ENCODE data around the gene KCNQ5.

The KCNQ5 gene

DNA sequence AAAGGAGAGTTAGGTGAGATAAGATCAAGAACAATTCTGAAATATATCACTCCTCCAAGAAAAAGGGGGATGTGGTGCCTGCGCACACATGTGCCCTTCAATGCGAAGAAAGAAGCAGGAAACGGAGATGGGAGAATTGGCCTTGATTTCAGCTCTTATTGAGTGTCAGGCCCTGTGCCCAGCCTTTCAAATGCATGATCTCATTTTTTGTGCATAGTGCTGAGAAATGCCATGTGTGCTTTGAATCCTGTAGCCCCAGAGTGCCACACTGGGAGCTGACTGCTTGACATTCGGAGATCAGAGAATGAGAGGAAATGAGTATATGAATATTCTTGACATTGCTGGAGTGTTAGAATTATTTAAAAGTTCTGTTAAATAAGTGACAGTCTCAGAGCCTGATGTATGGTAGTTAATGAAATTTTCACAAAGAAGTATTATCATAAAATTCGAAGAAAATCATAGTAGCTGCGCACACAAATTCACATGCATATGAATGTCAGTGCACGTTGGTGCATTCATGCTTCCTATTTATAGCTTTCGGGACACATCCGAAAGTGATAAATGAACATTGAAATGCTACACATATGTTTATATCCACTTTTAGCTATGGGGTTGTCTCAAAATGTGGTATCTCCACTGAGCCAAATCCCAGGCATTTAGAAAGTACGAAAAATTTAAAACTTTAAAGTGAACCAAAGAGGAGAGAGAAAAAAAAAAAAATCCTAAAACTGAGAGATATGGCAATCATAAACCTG, 172.0 kb downstream of the KCNQ5 start:
- no peak for DNase-seq (ENCODE audit: low spot score)

DNA sequence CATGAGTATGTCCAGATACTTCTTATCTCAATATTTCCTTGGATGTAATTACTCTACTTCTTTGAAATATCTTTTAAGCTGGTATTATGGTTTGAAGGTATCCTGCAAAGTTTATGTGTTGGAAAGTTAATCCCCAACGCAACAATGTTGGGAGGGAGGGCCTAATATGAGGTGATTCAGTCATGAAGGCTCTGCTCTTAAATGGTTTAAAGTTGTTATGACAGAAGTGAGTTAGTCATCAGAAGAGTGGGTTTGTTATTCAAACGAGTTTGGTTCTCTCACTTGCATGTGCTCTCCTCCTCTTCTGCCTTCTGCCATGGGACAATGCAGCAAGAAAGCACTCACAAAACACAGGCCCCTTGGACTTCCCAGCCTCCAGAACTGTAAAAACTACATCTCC, 176.3 kb downstream of the KCNQ5 start:
- DNase-seq (ENCODE audit: low spot score): peak; percentile 22

DNA sequence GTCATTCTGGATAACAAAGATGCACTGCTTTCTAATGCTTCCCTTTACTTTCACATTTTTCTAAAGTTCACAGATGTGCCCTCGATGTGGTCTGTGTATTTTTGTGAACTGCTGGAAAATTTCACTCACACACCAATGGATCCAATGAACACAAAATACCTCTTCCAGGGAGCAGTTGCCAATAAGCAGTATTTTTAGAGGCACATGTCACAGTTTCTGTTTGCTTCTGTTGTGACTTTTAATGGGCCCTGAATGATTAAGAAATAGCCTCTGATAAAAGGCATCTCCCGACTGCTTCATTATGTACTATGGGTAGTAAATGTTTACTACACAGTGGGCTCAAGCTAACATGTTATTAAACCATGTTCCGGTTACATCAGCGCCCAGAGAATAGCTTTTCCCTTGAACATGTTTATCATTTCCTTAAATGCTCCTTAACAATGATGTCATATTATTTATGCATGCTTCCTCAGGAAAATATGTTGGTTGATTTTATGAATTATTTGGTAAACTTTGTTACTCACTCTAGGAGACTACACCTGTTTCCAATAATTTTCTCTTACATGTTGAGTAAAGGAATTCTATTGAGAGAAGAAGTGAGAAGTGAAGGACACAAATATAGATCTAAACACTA, 188.0 kb downstream of the KCNQ5 start:
- no peak for DNase-seq (ENCODE audit: low spot score)

DNA sequence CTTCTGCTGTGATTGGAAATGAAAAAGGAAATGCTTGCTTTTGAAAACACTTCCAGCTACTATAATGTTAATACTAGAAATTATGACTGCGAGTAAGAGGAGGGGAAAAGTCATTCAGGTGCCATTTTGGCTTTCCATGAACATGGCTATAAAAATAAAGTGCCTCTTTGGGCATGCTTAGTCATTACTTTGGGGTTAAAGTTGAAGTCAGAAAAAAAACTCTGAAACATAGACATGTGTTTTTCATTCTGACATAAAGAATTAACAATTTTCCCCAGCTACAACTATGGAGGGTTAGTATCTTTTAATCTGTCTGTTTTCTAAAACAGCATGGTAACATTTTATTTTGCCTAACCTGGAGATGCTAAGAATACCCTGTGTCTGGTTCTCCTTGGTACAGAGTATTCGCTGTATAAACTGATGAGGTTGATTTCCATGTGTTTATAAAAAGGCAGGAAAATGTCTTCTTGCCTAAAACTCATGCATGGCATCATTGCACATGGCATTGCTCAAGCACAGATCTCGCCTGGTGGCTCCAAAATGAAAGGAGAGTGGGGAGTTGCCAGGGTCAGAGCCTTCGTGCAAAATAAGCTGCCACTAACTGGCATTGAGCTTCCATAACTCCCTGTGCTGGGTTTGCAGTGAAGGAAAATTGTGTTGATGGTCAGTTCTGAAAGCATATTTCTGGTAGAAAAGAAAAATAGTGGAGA, 188.9 kb downstream of the KCNQ5 start:
- DNase-seq (ENCODE audit: low spot score): no peak

DNA sequence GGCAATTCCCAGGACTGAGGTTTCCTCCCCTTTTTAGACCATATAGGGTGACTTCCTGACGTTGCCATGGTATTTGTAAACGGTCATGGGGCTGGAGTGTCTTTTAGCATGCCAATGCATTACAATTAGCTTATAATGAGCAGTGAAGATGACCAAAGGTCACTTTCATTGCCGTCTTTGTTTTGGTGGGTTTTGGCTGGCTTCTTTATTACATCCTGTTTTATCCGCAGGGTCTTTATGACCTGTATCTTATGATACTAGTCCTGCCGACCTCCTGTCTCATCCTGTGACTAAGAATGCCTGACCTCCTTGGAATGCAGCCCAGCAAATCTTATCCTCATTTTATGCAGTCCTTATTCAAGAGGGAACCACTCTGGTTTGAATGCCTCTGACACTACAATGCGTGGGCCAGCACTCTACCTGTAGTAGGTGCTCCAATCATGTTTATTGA, 190.1 kb downstream of the KCNQ5 start:
- no peak for DNase-seq (ENCODE audit: low spot score)

DNA sequence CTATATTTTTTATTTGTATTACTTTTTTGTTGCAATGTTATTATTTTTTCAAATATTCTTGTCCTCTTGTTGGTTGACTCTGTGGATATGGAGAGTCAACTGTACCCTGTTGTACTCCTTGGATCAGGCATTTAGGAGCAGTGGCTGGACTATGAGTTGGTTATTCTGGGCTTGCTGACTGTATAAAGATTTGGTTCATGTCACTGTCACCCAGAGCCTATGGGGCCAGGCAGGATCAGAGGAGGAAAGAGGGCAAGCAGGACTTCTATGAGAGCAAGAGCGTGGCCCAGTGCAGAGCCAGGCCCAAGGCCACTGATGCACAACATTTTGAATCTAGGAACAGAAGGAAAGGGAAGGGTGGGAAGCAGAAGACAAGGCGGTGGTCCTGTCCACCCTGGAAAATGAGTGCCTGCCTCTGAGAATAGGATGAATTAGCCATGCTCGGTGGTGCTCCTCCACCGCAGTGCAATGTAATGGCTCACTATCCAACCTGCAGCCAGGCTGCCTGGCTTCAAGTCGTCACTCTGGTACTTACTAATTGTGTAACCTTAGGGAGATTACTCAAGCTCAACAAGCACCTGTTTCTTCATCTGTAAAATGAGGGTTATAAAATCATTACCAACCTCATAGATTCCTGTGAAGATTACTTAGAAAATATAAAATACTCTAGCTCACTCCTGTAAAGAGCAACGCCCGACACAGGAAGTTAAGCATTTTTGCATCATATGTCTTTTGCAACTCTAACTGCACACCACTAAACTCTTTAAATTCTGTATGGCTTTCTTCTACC, 192.1 kb downstream of the KCNQ5 start:
- DNase-seq (ENCODE audit: low spot score): no peak

DNA sequence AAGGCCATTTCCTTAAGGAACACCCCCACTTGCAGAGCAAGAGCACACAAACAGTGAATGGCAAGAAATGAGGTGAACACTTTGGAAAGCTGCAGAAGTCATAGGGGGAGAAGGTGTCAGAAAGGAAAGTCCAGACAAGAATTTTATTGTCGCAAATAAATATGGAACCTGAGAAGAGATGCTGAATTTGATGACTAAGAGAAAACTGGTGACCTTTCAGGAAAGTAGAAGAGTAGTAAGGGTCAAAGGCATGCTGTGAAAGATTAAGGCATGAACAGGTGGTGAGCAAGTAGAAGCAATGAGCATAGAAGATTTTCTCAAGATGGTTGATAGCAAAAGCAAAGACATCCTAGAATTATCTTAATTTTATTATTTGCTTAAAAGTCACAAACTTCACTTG, 194.2 kb downstream of the KCNQ5 start:
- DNase-seq (ENCODE audit: low spot score): no peak

DNA sequence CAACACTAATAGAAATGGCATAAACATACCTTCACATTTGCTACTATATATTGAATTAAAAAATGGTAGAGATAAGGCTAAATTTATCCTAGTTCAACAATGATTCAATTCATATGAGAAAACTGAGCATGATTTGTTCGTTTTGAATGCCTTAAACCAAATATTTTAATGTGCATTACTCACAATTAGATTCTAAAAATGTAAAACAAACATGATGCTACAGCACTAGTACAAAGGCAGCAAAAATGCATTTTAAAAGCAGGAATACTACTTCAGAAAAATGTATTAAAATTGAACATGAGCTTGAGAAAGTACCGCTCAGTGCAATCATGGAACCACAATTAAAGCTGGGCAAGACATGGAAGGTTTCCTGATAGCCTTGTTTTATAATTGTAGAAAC, 195.3 kb downstream of the KCNQ5 start:
- no peak for DNase-seq (ENCODE audit: low spot score)

DNA sequence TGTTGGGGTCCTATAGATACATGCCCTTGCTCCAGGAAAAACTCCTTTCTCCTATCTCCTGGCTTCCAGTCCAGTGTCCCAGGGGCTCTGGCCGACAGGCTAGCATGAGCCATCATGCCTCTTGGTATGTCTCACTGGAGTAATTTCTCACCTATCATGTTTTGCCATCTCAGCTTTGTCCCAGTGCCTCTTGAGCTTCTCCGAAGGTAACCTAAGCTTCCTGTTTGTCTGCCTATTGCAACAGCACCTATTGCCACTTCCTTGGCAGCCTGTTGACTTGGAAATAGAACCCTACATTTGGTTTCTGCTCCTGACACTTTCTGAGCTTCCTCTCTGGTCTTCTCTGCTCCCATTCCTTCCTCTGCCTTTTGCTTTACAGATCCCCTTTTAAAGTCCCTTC, 197.7 kb downstream of the KCNQ5 start:
- DNase-seq (ENCODE audit: low spot score): no peak

DNA sequence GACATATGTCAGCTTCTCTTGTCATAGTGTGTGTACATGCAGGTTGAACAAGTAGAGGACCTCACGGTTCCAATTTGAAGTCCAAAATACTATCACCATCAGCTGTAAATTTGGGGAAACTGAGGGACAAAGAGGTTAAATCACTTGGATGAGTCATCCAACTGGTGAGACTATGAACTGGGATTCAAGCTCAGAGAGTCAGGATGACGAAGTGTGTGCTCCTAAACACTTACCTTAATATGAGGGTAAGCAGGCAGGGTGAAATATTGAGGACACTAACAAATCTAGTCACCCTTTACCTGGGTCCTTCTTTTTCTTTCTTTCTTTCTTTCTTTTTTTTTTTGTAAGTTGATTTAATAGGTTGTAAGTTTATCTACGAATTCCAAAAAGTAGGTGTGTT, 198.3 kb downstream of the KCNQ5 start:
- DNase-seq (ENCODE audit: low spot score): no peak

DNA sequence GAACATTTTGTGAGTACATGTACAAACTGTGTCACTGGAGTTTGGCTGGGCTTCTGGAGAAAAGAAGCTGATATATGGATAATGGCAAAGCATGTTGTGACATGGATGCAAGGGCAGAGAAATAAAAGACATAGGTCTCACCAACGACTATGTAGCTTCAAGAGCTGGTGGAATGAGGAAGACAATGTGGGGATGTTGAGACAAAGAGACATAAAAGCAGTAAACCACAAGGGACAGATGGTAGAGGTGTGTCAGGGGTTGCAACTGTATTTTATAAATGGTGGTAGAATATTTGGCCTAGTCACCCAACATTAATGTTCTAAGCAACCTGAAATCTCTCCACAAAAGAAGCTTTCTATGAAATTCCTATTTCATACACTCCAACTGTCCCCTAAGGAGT, 199.0 kb downstream of the KCNQ5 start:
- no peak for DNase-seq (ENCODE audit: low spot score)

DNA sequence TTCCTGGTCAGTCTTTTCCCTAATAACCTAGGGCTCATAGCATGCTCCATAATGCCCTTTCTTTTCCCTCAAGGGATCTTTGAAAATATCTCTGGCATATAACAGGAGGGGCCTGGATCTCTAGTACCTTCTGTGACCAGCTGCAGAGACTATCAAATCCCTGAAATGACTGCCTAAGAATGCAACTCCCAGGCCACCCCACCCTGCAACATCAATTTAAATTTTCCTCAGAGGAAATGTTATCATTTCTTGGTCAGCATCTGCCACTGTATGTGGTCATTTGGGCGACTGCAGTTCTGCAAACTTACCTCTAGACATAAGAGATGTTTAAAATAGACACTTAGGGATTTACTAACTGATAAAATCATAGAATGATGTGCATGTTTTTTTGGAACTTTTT, 200.2 kb downstream of the KCNQ5 start:
- DNase-seq (ENCODE audit: low spot score): no peak

DNA sequence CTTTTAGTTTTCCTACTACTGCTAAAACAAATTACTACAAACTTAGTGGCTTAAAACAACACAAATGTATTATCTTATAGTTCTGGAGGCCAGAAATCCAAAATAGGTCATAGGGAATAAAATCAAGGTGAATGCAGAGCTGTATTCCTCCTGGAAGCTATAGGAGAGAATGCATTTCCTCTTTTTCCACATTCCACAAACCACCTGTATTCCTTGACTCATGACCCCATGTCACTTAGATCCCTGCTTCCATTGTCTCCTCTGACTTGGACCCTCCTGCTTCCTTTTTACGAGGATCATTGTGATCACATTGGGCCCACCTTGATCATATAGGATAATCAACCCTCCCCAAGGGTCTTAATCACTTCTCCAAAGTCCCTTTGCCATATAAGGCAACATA, 200.8 kb downstream of the KCNQ5 start:
- no peak for DNase-seq (ENCODE audit: low spot score)

DNA sequence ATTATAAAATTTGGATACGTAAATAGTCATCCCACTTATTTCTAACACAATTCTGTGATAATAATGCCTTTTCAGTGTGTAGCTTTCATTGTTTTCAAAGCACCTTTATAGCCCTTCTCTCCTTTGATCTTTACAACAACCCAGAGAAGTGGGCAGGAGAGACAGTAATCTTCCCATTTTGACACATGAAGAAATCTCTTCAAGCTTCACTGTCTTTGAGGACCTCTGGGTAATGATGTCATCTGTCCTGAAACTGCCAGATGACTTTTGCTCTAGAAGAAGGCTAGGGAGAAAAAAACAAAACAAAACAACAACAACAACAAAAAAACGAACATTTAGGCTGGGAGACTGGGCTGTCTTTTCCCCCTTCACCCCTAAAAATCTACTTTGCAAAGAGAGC, 203.0 kb downstream of the KCNQ5 start:
- DNase-seq (ENCODE audit: low spot score): no peak

DNA sequence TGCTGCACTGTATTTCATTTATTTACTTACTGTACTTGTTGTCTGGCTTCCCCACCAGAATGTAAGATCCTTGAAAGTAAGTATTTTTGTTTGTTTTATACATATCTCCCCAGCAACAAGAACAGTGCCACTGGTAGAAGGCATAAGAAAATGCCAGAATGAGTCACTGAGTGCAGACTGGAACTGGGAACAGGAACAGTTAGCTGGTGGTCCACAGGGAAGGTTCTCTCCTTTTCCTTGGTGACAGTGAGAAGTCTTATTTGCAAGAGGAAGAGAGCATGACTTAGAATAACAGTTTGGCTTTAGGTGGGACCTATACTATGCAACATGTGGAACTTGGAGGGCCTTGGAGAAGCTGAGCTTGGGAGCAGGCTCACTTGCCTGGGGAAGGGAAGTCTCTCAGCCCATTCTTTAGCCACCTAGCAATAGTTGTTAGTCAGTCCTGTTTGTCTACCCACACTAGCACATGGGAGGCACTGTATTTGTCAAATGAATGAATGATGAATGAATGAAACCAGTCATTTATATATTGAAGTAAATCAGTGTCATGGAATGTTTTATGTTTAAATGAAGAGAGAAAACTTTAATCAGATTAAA, 203.5 kb downstream of the KCNQ5 start:
- no peak for DNase-seq (ENCODE audit: low spot score)

DNA sequence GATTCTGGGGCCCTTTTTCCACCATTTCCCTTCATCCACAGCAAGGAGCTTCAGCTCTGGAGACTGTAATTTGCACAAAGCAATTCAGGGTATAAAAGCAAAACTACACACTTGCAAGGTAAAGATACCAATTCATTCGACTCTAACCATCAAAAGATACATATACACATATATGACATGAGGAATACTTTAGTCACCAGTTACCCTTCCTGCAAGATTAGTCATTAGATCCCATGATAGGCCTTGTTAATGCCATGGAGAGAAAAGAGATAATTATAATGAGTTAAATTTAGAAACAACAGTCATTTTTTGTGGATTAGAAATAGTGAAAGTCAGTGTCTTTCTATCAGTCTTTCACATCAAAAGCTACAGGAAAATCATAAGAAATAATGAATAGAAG, 204.2 kb downstream of the KCNQ5 start:
- peak; percentile 4 for DNase-seq (ENCODE audit: low spot score)

DNA sequence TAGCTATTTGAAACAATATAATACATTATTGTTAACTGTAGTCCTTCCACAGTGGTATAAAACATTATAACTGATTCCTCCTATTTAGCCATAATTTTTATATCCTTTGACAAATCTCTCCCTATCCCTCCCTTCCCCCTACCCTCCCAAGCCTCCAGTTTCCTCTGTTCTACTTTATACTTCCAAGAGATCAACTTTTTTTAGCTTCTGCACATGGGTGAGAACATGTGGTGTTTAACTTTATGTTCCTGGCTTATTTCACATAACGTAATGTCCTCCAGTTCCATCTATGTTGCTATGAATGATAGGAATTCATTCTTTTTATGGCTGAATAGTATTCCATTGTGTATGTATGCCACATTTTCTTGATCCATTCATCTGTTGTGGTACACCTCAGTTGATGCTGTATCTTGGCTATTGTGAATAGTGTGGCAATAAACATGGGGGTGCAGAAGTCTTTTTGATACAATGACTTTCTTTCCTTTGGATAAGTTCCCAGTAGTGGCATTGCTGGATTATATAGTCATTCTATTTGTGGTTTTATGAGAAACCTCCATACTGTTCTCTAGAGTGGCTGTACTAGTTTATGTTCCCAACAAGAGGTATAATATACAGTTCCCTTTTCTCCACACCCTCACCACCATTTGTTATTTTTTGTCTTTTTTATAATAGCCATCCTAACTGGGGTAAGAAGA, 205.0 kb downstream of the KCNQ5 start:
- DNase-seq (ENCODE audit: low spot score): no peak

DNA sequence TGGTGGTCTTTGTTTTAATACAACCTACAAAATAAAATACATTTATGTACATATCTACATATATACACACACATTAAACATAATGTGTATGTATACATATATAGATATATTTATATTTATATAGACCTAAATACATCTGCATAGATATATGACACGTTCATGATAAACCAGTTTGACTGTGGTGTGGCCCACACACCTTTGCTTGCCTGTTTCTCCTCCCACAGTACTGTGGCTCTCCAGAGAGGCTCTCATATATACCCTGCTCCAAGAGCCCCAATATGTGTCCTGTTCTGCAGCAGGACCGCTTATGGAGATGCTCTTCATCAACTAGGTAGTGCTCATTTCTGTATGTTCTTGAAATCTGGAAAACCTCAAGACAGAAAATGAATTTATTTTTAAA, 207.0 kb downstream of the KCNQ5 start:
- no peak for DNase-seq (ENCODE audit: low spot score)

DNA sequence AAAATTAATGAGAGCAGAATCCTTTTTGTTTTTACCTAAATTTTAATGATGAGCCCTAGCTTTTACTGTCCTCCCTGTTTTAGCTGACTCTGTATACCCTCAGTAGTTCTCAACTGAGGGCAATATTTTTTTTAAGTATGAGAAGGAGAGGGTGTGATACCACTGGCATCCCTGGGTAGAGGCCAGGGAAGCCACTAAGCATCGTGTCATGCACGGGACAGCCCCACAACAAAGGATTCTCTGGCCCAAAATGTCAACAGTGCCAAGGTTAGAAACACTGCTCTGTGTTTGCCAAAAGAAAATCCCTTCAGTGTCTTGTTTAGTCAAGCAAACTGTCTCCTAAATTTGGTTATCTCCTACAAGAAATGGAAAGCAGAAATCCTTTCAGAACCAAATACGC, 210.4 kb downstream of the KCNQ5 start:
- DNase-seq (ENCODE audit: low spot score): no peak

DNA sequence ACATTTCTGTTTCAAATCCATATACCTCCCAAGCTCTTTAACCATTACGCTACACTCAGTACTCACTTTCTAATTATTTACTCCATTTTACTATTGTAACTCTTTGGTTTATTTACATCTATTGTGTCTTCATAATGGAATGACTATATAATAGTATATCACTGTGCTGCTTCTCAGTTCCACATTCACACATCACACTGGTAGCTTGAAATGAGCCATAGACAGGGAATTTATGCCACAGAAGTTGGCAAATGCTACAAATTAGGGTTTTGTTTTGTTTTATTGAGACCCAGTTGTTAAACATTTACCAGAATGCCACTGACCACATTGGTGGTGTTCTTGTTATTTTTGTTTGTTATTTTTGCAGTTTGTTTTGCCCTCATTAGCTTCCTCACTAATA, 213.9 kb downstream of the KCNQ5 start:
- no peak for DNase-seq (ENCODE audit: low spot score)

DNA sequence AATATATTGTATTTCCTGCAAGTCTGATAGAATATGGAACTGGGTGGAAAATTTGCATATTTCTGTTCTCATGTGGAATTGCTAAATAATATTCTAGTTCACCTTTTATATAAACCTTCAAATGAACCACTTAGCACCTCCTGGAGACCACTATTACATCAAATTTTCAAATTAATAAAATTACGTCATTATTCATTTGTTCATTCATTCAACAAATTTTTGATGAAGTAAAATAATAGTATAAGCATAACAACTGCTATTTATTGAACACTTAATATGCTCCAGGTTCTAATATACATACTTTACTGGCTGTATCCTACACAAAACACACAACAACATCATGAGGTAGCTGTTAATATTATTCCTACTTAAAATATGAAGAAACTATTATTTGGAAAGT, 215.1 kb downstream of the KCNQ5 start:
- DNase-seq (ENCODE audit: low spot score): no peak

DNA sequence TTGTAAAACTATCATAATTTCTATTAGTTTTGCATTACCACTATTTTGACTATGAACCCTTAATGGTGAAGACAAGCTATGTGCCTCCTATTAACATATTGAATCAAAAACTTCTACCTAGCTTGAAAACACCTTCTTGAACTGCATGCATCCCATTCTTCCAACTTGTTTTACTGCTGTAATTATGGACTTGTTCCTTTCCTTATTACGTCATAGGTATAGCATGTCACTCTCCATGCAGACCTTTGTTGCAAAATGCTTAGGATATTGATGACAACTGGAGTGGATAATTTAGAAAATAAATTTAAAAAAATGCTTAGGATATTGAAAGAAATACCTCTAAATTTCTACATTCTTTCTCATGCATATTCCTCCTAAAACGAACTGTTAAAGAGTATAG, 219.3 kb downstream of the KCNQ5 start:
- no peak for DNase-seq (ENCODE audit: low spot score)
